Natural killer cell (primary cell): ENCODE results near the gene PRIMA1. TPM values are rescaled to one million over a fixed set of nuclear protein-coding genes. Genes with fewer than 3 reads are reported as not detected.
A peak's percentile ranks its signal among the peaks of the same experiment; 100 is the strongest.

ENCODE experiments used
- ATAC-seq, 3 donors: fragments of 150-1000 bp in 2 of 3; fragments of 200-7000 bp in 1 of 3; cut with Tn5 transposase; 1 replicate in 1 of 3; 2 replicates in 2 of 3; pipeline ENCODE4 v1.10.0; 2021; ENCODE audit warnings: mild to moderate bottlenecking in 2 of 3, moderate library complexity in 2 of 3
- DNase-seq, 2 donors: peaks; one replicate each; pipeline versions ENCODE4 v3.0.0 to v3.0.0-alpha.2; 2013 to 2021; ENCODE audit warnings: mixed read lengths in 1 of 2
- H3K27ac ChIP-seq: one replicate; pipeline ENCODE4 v1.5.1; 2013; ENCODE audit warnings: mild to moderate bottlenecking, low read length
- H3K27me3 ChIP-seq: one replicate; pipeline ENCODE4 v1.6.1; 2013; ENCODE audit warnings: low read length; ENCODE audit not compliant: control insufficient read depth, insufficient read depth
- H3K36me3 ChIP-seq: one replicate; pipeline ENCODE4 v1.6.1; 2013; ENCODE audit warnings: low read length; ENCODE audit not compliant: control insufficient read depth, insufficient read depth
- H3K4me1 ChIP-seq: one replicate; pipeline ENCODE4 v1.6.1; 2013; ENCODE audit warnings: low read length; ENCODE audit not compliant: control insufficient read depth, insufficient read depth
- H3K4me3 ChIP-seq: one replicate; pipeline ENCODE4 v1.5.1; 2013; ENCODE audit warnings: low read length
- H3K9me3 ChIP-seq: one replicate; pipeline ENCODE4 v1.6.1; 2013; ENCODE audit warnings: low read length; ENCODE audit not compliant: control insufficient read depth, insufficient read depth
- H3K27ac Mint-ChIP-seq, 2 donors: one replicate each; pipeline ENCODE4 v1.8.0; 2022; ENCODE audit warnings: mild to moderate bottlenecking in 2 of 2, mixed read lengths in 2 of 2, moderate library complexity in 1 of 2
- H3K27me3 Mint-ChIP-seq, 2 donors: one replicate each; pipeline ENCODE4 v1.8.0; 2022; ENCODE audit warnings: low read depth in 2 of 2, mixed read lengths in 2 of 2
- H3K36me3 Mint-ChIP-seq: one replicate; pipeline ENCODE4 v1.8.0; 2022; ENCODE audit warnings: mixed read lengths
- H3K4me1 Mint-ChIP-seq, 2 donors: one replicate each; pipeline ENCODE4 v1.8.0; 2022; ENCODE audit warnings: mixed read lengths in 2 of 2
- H3K4me3 Mint-ChIP-seq: one replicate; pipeline ENCODE4 v1.8.0; 2022; ENCODE audit warnings: mild to moderate bottlenecking, moderate library complexity, mixed read lengths
- H3K9me3 Mint-ChIP-seq, 2 donors: one replicate each; pipeline ENCODE4 v1.8.0; 2022; ENCODE audit warnings: mixed read lengths in 2 of 2
- CTCF ChIP-seq: fragments of 200-600 bp; IDR thresholded peaks from one replicate; pipeline ENCODE4 v1.8.0; 2022; ENCODE audit warnings: antibody characterized with exemption
- WGBS: methylation state at CpG from one replicate; pipeline ENCODE4 v1.1.7; 2013; ENCODE audit warnings: missing lambda C conversion rate; ENCODE audit not compliant: insufficient coverage; 5-methylcytosine and 5-hydroxymethylcytosine counted together
- intact Hi-C: fragments of 100-400 bp; cut with micrococcal nuclease; formaldehyde crosslinking; loops from one replicate; pipeline ENCODE4 v1.14.2; 2022
- total RNA-seq, 4 donors: library from RNA; stranded (reverse); fragments of 120-200 nt in 1 of 4; gene quantifications; one replicate each; pipeline versions ENCODE4 v1.2.3 to v1.2.4, GENCODE V29; 2013 to 2022

Gene PRIMA1
- total RNA-seq, 3 donors from 2014 or later (not counting 1 experiment from before 2014, with no cell fraction given) = not detected

GRCh38 chr14:93747560-93747959 is 40.7 kb downstream of the PRIMA1 start:
- H3K27ac Mint-ChIP-seq = no peak overlapping the region
- no peak for TF ChIP-seq CTCF
- no peaks in the 10 kb centered on the region for H3K9me3 Mint-ChIP-seq
- Histone ChIP-seq H3K27ac (no peak overlapping the region), H3K4me3 (no peak overlapping the region), H3K36me3 (no peaks in the 10 kb centered on the region), H3K4me1 (peaks cover 17% of the 10 kb centered on the region), H3K9me3 (no peaks in the 10 kb centered on the region), H3K27me3 (no peaks in the 10 kb centered on the region)
- DNase-seq = no peak
- intact Hi-C loops = no loop called here
- ATAC-seq = peak in 1 of 3 donors; percentile 26
- no peak overlapping the region for H3K4me3 Mint-ChIP-seq
- H3K36me3 Mint-ChIP-seq = no peaks in the 10 kb centered on the region
- peaks cover 2% of the 10 kb centered on the region in 2 donors for H3K27me3 Mint-ChIP-seq
- no peaks in the 10 kb centered on the region for H3K4me1 Mint-ChIP-seq
- 96% methylated on average over 1 of the region's 1 CpG for WGBS

GRCh38 chr14:93747102-93747501 is 41.2 kb downstream of the PRIMA1 start:
- no peak for ATAC-seq
- H3K4me3 Mint-ChIP-seq = no peak overlapping the region
- no peak for TF ChIP-seq CTCF
- Histone ChIP-seq H3K4me1 (peaks cover 17% of the 10 kb centered on the region), H3K36me3 (no peaks in the 10 kb centered on the region), H3K9me3 (no peaks in the 10 kb centered on the region), H3K27me3 (no peaks in the 10 kb centered on the region), H3K4me3 (no peak overlapping the region), H3K27ac (no peak overlapping the region)
- WGBS = 83% methylated on average over 15 of the region's 15 CpGs
- intact Hi-C loops = no loop called here
- DNase-seq = no peak
- H3K36me3 Mint-ChIP-seq = no peaks in the 10 kb centered on the region
- no peaks in the 10 kb centered on the region for H3K9me3 Mint-ChIP-seq
- no peaks in the 10 kb centered on the region for H3K4me1 Mint-ChIP-seq
- no peak overlapping the region for H3K27ac Mint-ChIP-seq
- peaks cover 6 to 7% of the 10 kb centered on the region in 2 donors for H3K27me3 Mint-ChIP-seq

GRCh38 chr14:93745603-93746273 is 42.5 kb downstream of the PRIMA1 start:
- intact Hi-C loops = no loop called here
- Histone ChIP-seq H3K4me1 (peaks cover 17% of the 10 kb centered on the region), H3K27ac (no peak overlapping the region), H3K27me3 (no peaks in the 10 kb centered on the region), H3K36me3 (no peaks in the 10 kb centered on the region), H3K9me3 (no peaks in the 10 kb centered on the region), H3K4me3 (no peak overlapping the region)
- no peak for TF ChIP-seq CTCF
- H3K4me3 Mint-ChIP-seq = no peak overlapping the region
- no peaks in the 10 kb centered on the region for H3K9me3 Mint-ChIP-seq
- H3K36me3 Mint-ChIP-seq = no peaks in the 10 kb centered on the region
- ATAC-seq (peak in 1 of 3 donors; percentile 5), DNase-seq (no peak)
- H3K27ac Mint-ChIP-seq = no peak overlapping the region
- WGBS = 74% methylated on average over 13 of the region's 13 CpGs
- peaks cover 8 to 17% of the 10 kb centered on the region in 2 donors for H3K27me3 Mint-ChIP-seq
- H3K4me1 Mint-ChIP-seq = no peaks in the 10 kb centered on the region

GRCh38 chr14:93744876-93745275 is 43.4 kb downstream of the PRIMA1 start:
- Mint-ChIP-seq H3K9me3 (no peaks in the 10 kb centered on the region), H3K36me3 (no peaks in the 10 kb centered on the region), H3K4me1 (no peaks in the 10 kb centered on the region), H3K4me3 (no peak overlapping the region), H3K27ac (no peak overlapping the region), H3K27me3 (peaks cover 8 to 22% of the 10 kb centered on the region in 2 donors)
- intact Hi-C loops = no loop called here
- WGBS = 28% methylated on average over 8 of the region's 8 CpGs
- Histone ChIP-seq H3K9me3 (no peaks in the 10 kb centered on the region), H3K4me1 (peaks cover 17% of the 10 kb centered on the region), H3K27me3 (no peaks in the 10 kb centered on the region), H3K4me3 (no peak overlapping the region), H3K36me3 (no peaks in the 10 kb centered on the region), H3K27ac (no peak overlapping the region)
- TF ChIP-seq CTCF = no peak
- ATAC-seq (peak in 2 of 3 donors; percentile 15 to 33), DNase-seq (no peak)
